ENCODE measurements around the gene CCDC178. TPM values are rescaled to one million over a fixed set of nuclear protein-coding genes. Genes with fewer than 3 reads are reported as not detected.

Gene CCDC178
- total and polyA plus RNA-seq, 2 donors (not counting 3 experiments of a cell fraction or from before 2014, with no cell fraction given) = 0.80 to 1.6 TPM

DNA sequence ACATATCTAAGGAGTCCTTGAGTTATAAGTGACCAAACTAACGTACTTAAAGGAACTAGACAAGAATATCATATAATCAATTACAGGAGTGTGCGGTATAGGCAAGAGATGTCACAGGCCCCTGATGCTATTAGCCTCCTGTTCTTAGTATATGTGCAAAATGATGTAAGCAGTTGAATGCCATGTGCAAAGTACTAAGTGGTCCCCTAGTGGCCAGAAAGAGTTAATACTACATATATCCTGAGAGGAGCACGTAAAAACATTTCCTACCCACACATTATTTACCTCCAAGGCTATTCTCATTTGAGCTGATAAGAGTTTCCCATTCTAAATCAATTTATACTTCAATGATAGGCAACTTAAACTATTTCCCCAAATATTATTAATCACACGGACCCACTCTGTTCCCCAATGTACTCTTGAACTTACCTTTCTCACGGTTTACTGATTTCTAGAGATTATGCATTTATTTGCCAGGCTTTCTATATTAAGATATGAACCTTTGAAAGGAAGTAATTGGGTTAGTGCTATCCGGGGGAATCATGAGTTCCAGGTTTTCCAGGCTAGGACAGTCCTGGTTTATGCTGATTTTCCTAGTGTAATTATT, 509.7 kb downstream of the CCDC178 start:
- H3K4me3 ChIP-seq (replicated peaks in 1 of 3; ENCODE audit: insufficient read depth in 1 of 3, low read depth in 1 of 3, low read length in 3 of 3) = no peak overlapping the region
- H3K9me1 ChIP-seq (replicated peaks; ENCODE audit: control insufficient read depth, extremely low read depth, insufficient read depth, low read length) = no peaks in the 10 kb centered on the region
- no TSS peak for BruUV-seq (replicated peaks)
- H3K27ac ChIP-seq (ENCODE audit: insufficient read depth, low read depth, low read length) = no peak overlapping the region
- no peak overlapping the region for H3K9ac ChIP-seq (replicated peaks; ENCODE audit: extremely low read depth, insufficient read depth, low read length)
- no peaks in the 10 kb centered on the region for H3K79me2 ChIP-seq (ENCODE audit: control insufficient read depth, insufficient read depth, low read length)
- no peaks in the 10 kb centered on the region for H3K9me3 ChIP-seq (replicated peaks; ENCODE audit: control insufficient read depth, insufficient read depth, low read length)
- no peaks in the 10 kb centered on the region for H3K36me3 ChIP-seq (ENCODE audit: control insufficient read depth in 2 of 2, extremely low read depth in 1 of 2, insufficient read depth in 2 of 2, low read length in 2 of 2)
- H4K20me1 ChIP-seq (replicated peaks; ENCODE audit: control insufficient read depth, extremely low read depth, insufficient read depth, low read length) = no peaks in the 10 kb centered on the region
- no peak overlapping the region for H3K4me2 ChIP-seq (ENCODE audit: insufficient read depth, low read length)
- peak; percentile 47 for DNase-seq (ENCODE audit: low read depth, low spot score)
- no peaks in the 10 kb centered on the region for H3K4me1 ChIP-seq (ENCODE audit: control insufficient read depth, extremely low read depth, insufficient read depth, low read length)
- dilution Hi-C loops (cut with MboI; ENCODE audit: extremely low pct_ligation_motif_present, low sequenced_read_pairs) (no loop called here), intact Hi-C loops (cut with micrococcal nuclease) (loop anchor here (1.0 kb wide), 1 partner anchor 216 kb away; no protein-coding TSS in a partner anchor)
- ChIA-PET CTCF (interaction anchor here (0.6 to 2.0 kb wide), 16 partner anchors 9 to 773 kb away, joined by 3 to 30 read pairs (median 3); no protein-coding TSS in a partner anchor), POLR2A (no interaction called here)
- H3K27me3 ChIP-seq (ENCODE audit: control insufficient read depth in 2 of 2, insufficient read depth in 2 of 2, low read length in 2 of 2) = no peaks in the 10 kb centered on the region
- peak; percentile 67 for FAIRE-seq
- TF ChIP-seq, protein P1, sequence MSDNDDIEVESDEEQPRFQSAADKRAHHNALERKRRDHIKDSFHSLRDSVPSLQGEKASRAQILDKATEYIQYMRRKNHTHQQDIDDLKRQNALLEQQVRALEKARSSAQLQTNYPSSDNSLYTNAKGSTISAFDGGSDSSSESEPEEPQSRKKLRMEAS (IDR thresholded peaks at IDR 0.05; ENCODE audit: insufficient read depth, insufficient read length) = no peak
- TF ChIP-seq EZH2 (IDR thresholded peaks at IDR 0.05; ENCODE audit: borderline replicate concordance, low read depth, low read length, severe bottlenecking) (no peak), POLR2AphosphoS5 (IDR thresholded peaks at IDR 0.05; ENCODE audit: insufficient read depth, low read depth, low read length) (no peak), POLR2A (IDR thresholded peaks at IDR 0.05; ENCODE audit: low read depth, low read length) (no peak)
- TF ChIP-seq, protein P2, sequence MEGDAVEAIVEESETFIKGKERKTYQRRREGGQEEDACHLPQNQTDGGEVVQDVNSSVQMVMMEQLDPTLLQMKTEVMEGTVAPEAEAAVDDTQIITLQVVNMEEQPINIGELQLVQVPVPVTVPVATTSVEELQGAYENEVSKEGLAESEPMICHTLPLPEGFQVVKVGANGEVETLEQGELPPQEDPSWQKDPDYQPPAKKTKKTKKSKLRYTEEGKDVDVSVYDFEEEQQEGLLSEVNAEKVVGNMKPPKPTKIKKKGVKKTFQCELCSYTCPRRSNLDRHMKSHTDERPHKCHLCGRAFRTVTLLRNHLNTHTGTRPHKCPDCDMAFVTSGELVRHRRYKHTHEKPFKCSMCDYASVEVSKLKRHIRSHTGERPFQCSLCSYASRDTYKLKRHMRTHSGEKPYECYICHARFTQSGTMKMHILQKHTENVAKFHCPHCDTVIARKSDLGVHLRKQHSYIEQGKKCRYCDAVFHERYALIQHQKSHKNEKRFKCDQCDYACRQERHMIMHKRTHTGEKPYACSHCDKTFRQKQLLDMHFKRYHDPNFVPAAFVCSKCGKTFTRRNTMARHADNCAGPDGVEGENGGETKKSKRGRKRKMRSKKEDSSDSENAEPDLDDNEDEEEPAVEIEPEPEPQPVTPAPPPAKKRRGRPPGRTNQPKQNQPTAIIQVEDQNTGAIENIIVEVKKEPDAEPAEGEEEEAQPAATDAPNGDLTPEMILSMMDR (IDR thresholded peaks at IDR 0.05; ENCODE audit: extremely low read depth in 1 of 2, insufficient read depth in 1 of 2, low read depth in 1 of 2, low read length in 2 of 2) = peak; percentile 60 to 64
- H2AFZ ChIP-seq (ENCODE audit: low read depth, low read length) = peak overlapping the region; percentile 3
